PC-3 (cell line): ENCODE results near the gene CCDC86. TPM values are rescaled to one million over a fixed set of nuclear protein-coding genes. Genes with fewer than 3 reads are reported as not detected.

ENCODE experiments used
- ATAC-seq: fragments of 200-7000 bp; cut with Tn5 transposase; 2 replicates; pipeline ENCODE4 v1.9.1; 2020; ENCODE audit warnings: mild to moderate bottlenecking, moderate library complexity
- BruUV-seq: library from RNA; stranded (reverse); fragments of 400-500 nt; replicated peaks from 2 replicates; lab custom pipeline; 2021; lab: Mats Ljungman, UMichigan
- CTCF ChIA-PET: fragments of 300-600 bp; sonication (Branson Sonifier 250); formaldehyde crosslinking; loops from one replicate; lab custom pipeline; 2022; ENCODE audit warnings: antibody characterized with exemption; lab: Charles Lee
- POLR2A ChIA-PET: fragments of 300-600 bp; sonication (Branson Sonifier 250); formaldehyde crosslinking; loops from one replicate; lab custom pipeline; 2022; ENCODE audit warnings: antibody characterized with exemption; ENCODE audit not compliant: unreplicated experiment; lab: Charles Lee
- DNase-seq: peaks from one replicate; pipeline ENCODE4 v3.0.0-alpha.2; 2015
- H2AFZ ChIP-seq: fragments of 300-600 bp; sonication (generic); 2 replicates; pipeline ENCODE4 v1.6.0; 2016; ENCODE audit warnings: antibody characterized with exemption, low read length
- H3F3A ChIP-seq: fragments of 300-600 bp; sonication (generic); one replicate; pipeline ENCODE4 v1.6.0; 2017; ENCODE audit warnings: antibody characterized with exemption, low read length, control low read depth, mild to moderate bottlenecking; ENCODE audit not compliant: unreplicated experiment
- H3K27ac ChIP-seq: fragments of 300-600 bp; sonication (generic); 2 replicates; pipeline ENCODE4 v1.5.1; 2016; ENCODE audit warnings: mild to moderate bottlenecking, low read length
- H3K27me3 ChIP-seq: fragments of 300-600 bp; sonication (generic); 2 replicates; pipeline ENCODE4 v1.6.1; 2016; ENCODE audit warnings: low read length, mixed read lengths
- H3K36me3 ChIP-seq: fragments of 300-600 bp; sonication (generic); 2 replicates; pipeline ENCODE4 v1.6.1; 2016; ENCODE audit warnings: low read depth, mixed run types, low read length, mixed read lengths
- H3K4me1 ChIP-seq: fragments of 300-600 bp; sonication (generic); 2 replicates; pipeline ENCODE4 v1.5.1; 2016; ENCODE audit warnings: low read length; ENCODE audit not compliant: insufficient read depth
- H3K4me2 ChIP-seq: fragments of 300-600 bp; sonication (generic); 2 replicates; pipeline ENCODE4 v1.6.0; 2016; ENCODE audit warnings: low read length
- H3K4me3 ChIP-seq: fragments of 300-600 bp; sonication (generic); 2 replicates; pipeline ENCODE4 v1.5.1; 2016; ENCODE audit warnings: mild to moderate bottlenecking, low read length, mixed read lengths
- H3K79me2 ChIP-seq: fragments of 300-600 bp; sonication (generic); 2 replicates; pipeline ENCODE4 v1.6.1; 2017; ENCODE audit warnings: low read length, mixed read lengths
- H3K9ac ChIP-seq: fragments of 300-600 bp; sonication (generic); 2 replicates; pipeline ENCODE4 v1.6.0; 2016; ENCODE audit warnings: mild to moderate bottlenecking, low read length
- H3K9me2 ChIP-seq: fragments of 300-600 bp; sonication (generic); replicated peaks from 2 replicates; pipeline ENCODE4 v1.6.1; 2016; ENCODE audit warnings: mixed run types, low read length, mixed read lengths
- H3K9me3 ChIP-seq: fragments of 300-600 bp; sonication (generic); 2 replicates; pipeline ENCODE4 v1.6.1; 2016; ENCODE audit warnings: low read length, mixed read lengths
- H4K20me1 ChIP-seq: fragments of 300-600 bp; sonication (generic); 2 replicates; pipeline ENCODE4 v1.6.1; 2016; ENCODE audit warnings: low read length, mixed read lengths
- EZH2 ChIP-seq: fragments of 300-600 bp; sonication (generic); IDR thresholded peaks from one replicate; pipeline ENCODE4 v1.6.1; 2017; ENCODE audit warnings: antibody characterized with exemption, mild to moderate bottlenecking, low read length; ENCODE audit not compliant: unreplicated experiment
- EZH2phosphoT487 ChIP-seq: fragments of 300-600 bp; sonication (generic); IDR thresholded peaks from 2 replicates; pipeline ENCODE4 v1.6.1; 2018; ENCODE audit warnings: mild to moderate bottlenecking, antibody characterized with exemption, low read length, borderline replicate concordance
- intact Hi-C: fragments of 100-400 bp; cut with micrococcal nuclease; formaldehyde crosslinking; loops from 2 replicates; pipeline ENCODE4 v1.9.0; 2023
- total RNA-seq: library from RNA; depleted of rRNA; stranded (reverse); fragments of >200 nt; gene quantifications from 2 replicates; pipeline ENCODE4 v1.2.3, GENCODE V29; 2014
- TF ChIP-seq, protein P1 (sequence below): fragments of 300-600 bp; sonication (generic); conservative IDR thresholded peaks from 2 replicates; pipeline ENCODE4 v1.5.1; 2017; ENCODE audit warnings: antibody characterized with exemption, low read depth, mild to moderate bottlenecking, low read length

Gene CCDC86
- total RNA-seq, 1 experiment from 2014 or later = 67.9 TPM

DNA sequence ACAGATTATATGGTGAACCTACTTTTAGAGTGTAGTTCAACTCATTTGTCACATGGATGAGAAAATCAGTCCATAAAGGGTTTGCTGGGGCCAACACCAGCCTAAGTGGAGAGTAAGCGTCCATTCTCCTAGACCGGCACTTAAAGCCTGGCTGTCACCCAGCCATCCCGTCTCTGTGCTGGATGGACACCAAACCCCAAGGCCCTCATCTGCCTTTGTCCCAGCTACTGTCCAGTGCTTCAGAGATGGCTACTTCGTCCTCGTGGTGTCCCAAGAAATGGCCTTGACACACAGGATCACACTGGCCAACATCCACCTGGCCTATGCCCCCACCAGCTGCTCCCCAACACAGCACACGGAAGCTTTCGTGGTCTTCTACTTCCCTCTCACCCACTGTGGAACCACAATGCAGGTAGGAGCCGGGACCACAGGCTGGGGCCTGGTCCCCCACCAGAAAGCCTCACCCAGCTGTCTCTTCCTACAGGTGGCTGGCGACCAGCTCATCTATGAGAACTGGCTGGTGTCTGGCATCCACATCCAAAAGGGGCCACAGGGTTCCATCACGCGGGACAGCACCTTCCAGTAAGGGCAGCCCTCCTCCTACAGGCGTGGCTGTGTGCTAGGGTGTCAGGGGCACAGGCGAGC lies 28.9 kb downstream of the CCDC86 start:
- Histone ChIP-seq H3K27ac (no peak overlapping the region), H3K79me2 (no peaks in the 10 kb centered on the region), H3K4me1 (peaks cover 11% of the 10 kb centered on the region), H3K9me2 (no peaks in the 10 kb centered on the region), H3K27me3 (no peaks in the 10 kb centered on the region), H4K20me1 (no peaks in the 10 kb centered on the region), H3K9me3 (no peaks in the 10 kb centered on the region), H3K9ac (no peak overlapping the region), H3K4me2 (no peak overlapping the region), H3K4me3 (no peak overlapping the region), H3K36me3 (no peaks in the 10 kb centered on the region), H2AFZ (no peak overlapping the region), H3F3A (no peaks in the 10 kb centered on the region)
- TF ChIP-seq, protein P1, sequence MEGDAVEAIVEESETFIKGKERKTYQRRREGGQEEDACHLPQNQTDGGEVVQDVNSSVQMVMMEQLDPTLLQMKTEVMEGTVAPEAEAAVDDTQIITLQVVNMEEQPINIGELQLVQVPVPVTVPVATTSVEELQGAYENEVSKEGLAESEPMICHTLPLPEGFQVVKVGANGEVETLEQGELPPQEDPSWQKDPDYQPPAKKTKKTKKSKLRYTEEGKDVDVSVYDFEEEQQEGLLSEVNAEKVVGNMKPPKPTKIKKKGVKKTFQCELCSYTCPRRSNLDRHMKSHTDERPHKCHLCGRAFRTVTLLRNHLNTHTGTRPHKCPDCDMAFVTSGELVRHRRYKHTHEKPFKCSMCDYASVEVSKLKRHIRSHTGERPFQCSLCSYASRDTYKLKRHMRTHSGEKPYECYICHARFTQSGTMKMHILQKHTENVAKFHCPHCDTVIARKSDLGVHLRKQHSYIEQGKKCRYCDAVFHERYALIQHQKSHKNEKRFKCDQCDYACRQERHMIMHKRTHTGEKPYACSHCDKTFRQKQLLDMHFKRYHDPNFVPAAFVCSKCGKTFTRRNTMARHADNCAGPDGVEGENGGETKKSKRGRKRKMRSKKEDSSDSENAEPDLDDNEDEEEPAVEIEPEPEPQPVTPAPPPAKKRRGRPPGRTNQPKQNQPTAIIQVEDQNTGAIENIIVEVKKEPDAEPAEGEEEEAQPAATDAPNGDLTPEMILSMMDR = no peak
- no peak for TF ChIP-seq EZH2phosphoT487
- no peak for TF ChIP-seq EZH2
- ATAC-seq (no peak), DNase-seq (no peak)
- intact Hi-C loops = no loop called here
- CTCF ChIA-PET = no interaction called here
- POLR2A ChIA-PET = no interaction called here
- BruUV-seq = no TSS peak

DNA sequence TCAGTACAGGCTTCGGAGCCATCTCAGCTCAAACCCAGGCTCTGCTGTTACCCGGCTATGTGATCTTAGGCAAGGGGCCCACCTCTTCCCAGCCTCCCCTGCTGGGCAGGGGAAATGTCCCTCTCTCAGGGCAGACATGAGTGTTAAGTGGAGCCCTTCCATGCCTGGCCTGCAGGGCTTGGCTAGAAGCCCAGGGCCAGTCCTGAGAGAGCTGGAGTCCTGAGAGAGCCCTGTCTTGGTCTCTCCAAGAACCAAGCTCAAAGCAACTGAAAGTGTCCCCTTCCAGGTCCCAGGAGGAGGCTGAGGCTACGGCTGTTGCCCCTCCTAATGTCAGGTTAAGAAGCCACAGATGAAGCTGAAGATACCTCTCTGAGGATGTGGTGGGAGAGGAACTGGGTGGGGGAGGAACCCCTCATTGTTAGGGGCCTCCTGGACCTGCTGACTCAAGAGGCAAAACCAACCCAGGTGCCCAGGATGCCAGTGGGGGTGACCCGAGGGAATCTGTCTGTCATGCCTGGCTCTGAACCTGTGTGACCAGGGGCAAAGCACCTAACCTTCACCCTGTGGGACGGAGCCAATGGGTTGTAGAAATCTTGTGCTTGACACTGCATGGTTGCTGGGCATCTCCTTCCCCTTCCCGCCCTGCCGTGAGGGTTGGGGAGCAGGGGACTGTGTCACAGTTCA lies 29.6 kb downstream of the CCDC86 start:
- H3K9me2 ChIP-seq = no peaks in the 10 kb centered on the region
- no TSS peak for BruUV-seq
- H3K4me1 ChIP-seq = peaks cover 10% of the 10 kb centered on the region
- no peak overlapping the region for H3K9ac ChIP-seq
- ATAC-seq = no peak
- H3K9me3 ChIP-seq = no peaks in the 10 kb centered on the region
- TF ChIP-seq EZH2phosphoT487 = no peak
- TF ChIP-seq EZH2 = no peak
- TF ChIP-seq, protein P1 = no peak
- H3K79me2 ChIP-seq = no peaks in the 10 kb centered on the region
- no peak overlapping the region for H3K4me2 ChIP-seq
- no peak overlapping the region for H3K27ac ChIP-seq
- ChIA-PET POLR2A (no interaction called here), CTCF (no interaction called here)
- H3K36me3 ChIP-seq = no peaks in the 10 kb centered on the region
- H3F3A ChIP-seq = no peaks in the 10 kb centered on the region
- no peaks in the 10 kb centered on the region for H4K20me1 ChIP-seq
- intact Hi-C loops = no loop called here
- H3K27me3 ChIP-seq = no peaks in the 10 kb centered on the region
- H2AFZ ChIP-seq = no peak overlapping the region
- no peak for DNase-seq
- H3K4me3 ChIP-seq = no peak overlapping the region
